CD14-positive monocyte (primary cell): ENCODE data around the gene TMEM53. TPM values are rescaled to one million over a fixed set of nuclear protein-coding genes. Genes with fewer than 3 reads are reported as not detected.

ENCODE experiments used
- DNase-seq, 3 donors: peaks; one replicate each; pipeline ENCODE4 v3.0.0-alpha.2; 2011 to 2022
- H2AFZ ChIP-seq: 2 replicates; pipeline ENCODE4 v1.6.0; 2012; ENCODE audit warnings: mild to moderate bottlenecking, low read depth, low read length, inconsistent platforms; ENCODE audit not compliant: insufficient read depth, poor library complexity, severe bottlenecking
- H3K27ac ChIP-seq, 2 donors: 1 replicate in 1 of 2; 2 replicates in 1 of 2; pipeline ENCODE4 v1.5.1; 2012 to 2013; ENCODE audit warnings: low read length in 2 of 2, control low read depth in 1 of 2, inconsistent platforms in 1 of 2, low read depth in 1 of 2, mild to moderate bottlenecking in 1 of 2
- H3K27me3 ChIP-seq, 2 donors: one replicate each; pipeline versions ENCODE4 v1.6.0 to v1.6.1; 2011 to 2013; ENCODE audit warnings: low read length in 2 of 2; ENCODE audit not compliant: control insufficient read depth in 2 of 2, insufficient read depth in 2 of 2
- H3K36me3 ChIP-seq, 2 donors: replicated peaks in 1 of 2; 1 replicate in 1 of 2; 2 replicates in 1 of 2; pipeline versions ENCODE4 v1.5.1 to v1.6.1; 2012 to 2013; ENCODE audit warnings: low read length in 2 of 2, control low read depth in 1 of 2, inconsistent platforms in 1 of 2, mild to moderate bottlenecking in 1 of 2; ENCODE audit not compliant: insufficient read depth in 2 of 2, control insufficient read depth in 1 of 2
- H3K4me1 ChIP-seq, 2 donors: 1 replicate in 1 of 2; 2 replicates in 1 of 2; pipeline versions ENCODE4 v1.5.1 to v1.6.1; 2012 to 2013; ENCODE audit warnings: low read length in 2 of 2, control low read depth in 1 of 2, inconsistent platforms in 1 of 2, mild to moderate bottlenecking in 1 of 2, moderate library complexity in 1 of 2; ENCODE audit not compliant: insufficient read depth in 2 of 2, control insufficient read depth in 1 of 2
- H3K4me2 ChIP-seq: replicated peaks from 2 replicates; pipeline ENCODE3; 2012; ENCODE audit warnings: low read length, moderate library complexity, mild to moderate bottlenecking; ENCODE audit not compliant: poor library complexity, severe bottlenecking; ENCODE audit errors: extremely low read depth
- H3K4me3 ChIP-seq, 3 experiments: fragments of 200-600 bp in 1 of 3; sonication (generic) in 1 of 3; replicated peaks in 1 of 3; 1 replicate in 2 of 3; 2 replicates in 1 of 3; pipeline ENCODE4 v1.5.1; 2011 to 2013; ENCODE audit warnings: low read length in 3 of 3, mild to moderate bottlenecking in 3 of 3, control low read depth in 2 of 3, low read depth in 2 of 3, inconsistent platforms in 1 of 3, moderate library complexity in 1 of 3
- H3K79me2 ChIP-seq: 2 replicates; pipeline ENCODE4 v1.6.0; 2012; ENCODE audit warnings: mild to moderate bottlenecking, control low read depth, inconsistent platforms, low read length, moderate library complexity; ENCODE audit not compliant: insufficient read depth
- H3K9ac ChIP-seq: 2 replicates; pipeline ENCODE4 v1.6.0; 2017; ENCODE audit warnings: low read length, mild to moderate bottlenecking; ENCODE audit not compliant: insufficient read depth, poor library complexity, severe bottlenecking
- H3K9me3 ChIP-seq, 2 donors: replicated peaks in 1 of 2; 1 replicate in 1 of 2; 2 replicates in 1 of 2; pipeline versions ENCODE4 v1.5.1 to v1.6.1; 2012 to 2013; ENCODE audit warnings: low read length in 2 of 2, control low read depth in 1 of 2; ENCODE audit not compliant: control insufficient read depth in 1 of 2, insufficient read depth in 1 of 2
- H4K20me1 ChIP-seq: 2 replicates; pipeline ENCODE4 v1.6.0; 2012; ENCODE audit warnings: mild to moderate bottlenecking, low read length, control low read depth, moderate library complexity; ENCODE audit not compliant: insufficient read depth
- H3K27ac Mint-ChIP-seq, 7 donors: one replicate each; pipeline ENCODE4 v1.8.0; 2020; ENCODE audit warnings: mild to moderate bottlenecking in 7 of 7, mixed read lengths in 7 of 7, moderate library complexity in 6 of 7, inconsistent platforms in 2 of 7
- H3K27me3 Mint-ChIP-seq, 3 donors: one replicate each; pipeline ENCODE4 v1.8.0; 2021 to 2022; ENCODE audit warnings: low read depth in 3 of 3, mild to moderate bottlenecking in 3 of 3, mixed read lengths in 3 of 3, moderate library complexity in 3 of 3, inconsistent platforms in 1 of 3
- H3K36me3 Mint-ChIP-seq, 2 donors: one replicate each; pipeline ENCODE4 v1.8.0; 2020; ENCODE audit warnings: mixed read lengths in 2 of 2, inconsistent platforms in 1 of 2, mild to moderate bottlenecking in 1 of 2
- H3K4me1 Mint-ChIP-seq: one replicate; pipeline ENCODE4 v1.8.0; 2020; ENCODE audit warnings: mild to moderate bottlenecking, mixed read lengths
- H3K4me3 Mint-ChIP-seq, 2 donors: one replicate each; pipeline ENCODE4 v1.8.0; 2020; ENCODE audit warnings: mild to moderate bottlenecking in 2 of 2, mixed read lengths in 2 of 2, moderate library complexity in 1 of 2
- H3K9me3 Mint-ChIP-seq, 7 donors: one replicate each; pipeline ENCODE4 v1.8.0; 2020 to 2022; ENCODE audit warnings: mixed read lengths in 7 of 7, mild to moderate bottlenecking in 6 of 7, moderate library complexity in 6 of 7, inconsistent platforms in 2 of 7
- WGBS: methylation state at CpG from one replicate; pipeline ENCODE4 v1.1.5; 2013; ENCODE audit warnings: missing lambda C conversion rate; ENCODE audit not compliant: insufficient coverage; 5-methylcytosine and 5-hydroxymethylcytosine counted together
- intact Hi-C, 2 donors: fragments of 100-400 bp; cut with micrococcal nuclease; formaldehyde crosslinking; loops; one replicate each; pipeline versions ENCODE4 v1.15.0 to v1.15.1; 2023
- polyA plus RNA-seq, 3 donors: library from polyadenylated mRNA; depleted of rRNA in 1 of 3; unstranded in 2 of 3; stranded (reverse) in 1 of 3; fragments of 300-500 nt in 2 of 3; fragments of >200 nt in 1 of 3; fragmentation: Illumina TruSeq in 2 of 3; gene quantifications; 1 replicate in 2 of 3; 2 replicates in 1 of 3; pipeline ENCODE4 v1.2.3, GENCODE V29; 2012 to 2021
- TF ChIP-seq, protein P1 (sequence below): fragments of 200-600 bp; IDR thresholded peaks from one replicate; pipeline ENCODE4 v1.8.0; 2022; ENCODE audit warnings: antibody characterized with exemption, mild to moderate bottlenecking

Gene TMEM53
- polyA plus RNA-seq, 3 donors = 4.8 to 8.8 (median 8.6) TPM

DNA sequence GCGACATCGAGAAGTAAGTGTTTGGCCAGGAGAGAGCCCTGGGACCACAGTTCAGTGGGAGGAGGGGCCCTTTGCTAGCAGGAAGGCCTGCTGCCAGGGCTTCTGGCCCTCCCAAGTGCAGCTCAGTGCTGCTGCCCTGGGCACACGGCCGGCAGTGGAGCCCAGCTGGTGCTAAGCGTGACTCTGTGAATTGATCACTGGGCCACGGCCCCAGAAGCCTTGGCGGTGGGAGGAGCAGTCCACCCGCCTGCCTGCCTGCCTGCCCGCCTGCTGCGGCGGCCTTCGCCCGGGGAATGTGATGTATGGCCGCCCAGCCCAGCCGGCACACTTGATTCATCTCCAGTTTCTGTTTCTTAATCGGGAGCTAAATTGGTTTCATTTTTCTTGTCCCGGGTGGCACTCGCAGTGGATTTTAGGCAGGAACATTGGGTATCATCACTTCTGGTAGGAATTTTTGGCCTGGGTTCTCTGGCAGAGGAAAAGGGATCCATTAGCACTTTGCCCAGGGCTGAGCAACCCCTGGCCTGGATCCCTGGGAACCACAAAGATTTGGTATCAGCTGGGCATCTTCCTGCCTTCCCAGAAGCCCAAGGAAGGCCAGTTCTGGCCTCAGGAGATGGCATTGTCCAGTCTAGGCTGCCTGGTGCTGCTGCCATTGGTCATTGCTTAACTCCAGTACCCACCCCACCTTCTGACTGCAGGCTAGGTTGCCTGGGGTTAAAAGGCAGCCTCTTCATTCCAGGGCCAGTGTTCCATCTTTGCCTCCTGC is 28.6 kb downstream of the TMEM53 start:
- no peak for DNase-seq
- Histone ChIP-seq H4K20me1 (peaks cover 82% of the 10 kb centered on the region), H3K9me3 (no peaks in the 10 kb centered on the region), H3K4me3 (no peak overlapping the region), H3K4me2 (no peak overlapping the region), H3K9ac (no peak overlapping the region), H2AFZ (no peak overlapping the region), H3K79me2 (peaks cover 27% of the 10 kb centered on the region), H3K27ac (no peak overlapping the region), H3K27me3 (no peaks in the 10 kb centered on the region), H3K4me1 (no peaks in the 10 kb centered on the region), H3K36me3 (peaks cover 100% of the 10 kb centered on the region in 2 donors)
- TF ChIP-seq, protein P1, sequence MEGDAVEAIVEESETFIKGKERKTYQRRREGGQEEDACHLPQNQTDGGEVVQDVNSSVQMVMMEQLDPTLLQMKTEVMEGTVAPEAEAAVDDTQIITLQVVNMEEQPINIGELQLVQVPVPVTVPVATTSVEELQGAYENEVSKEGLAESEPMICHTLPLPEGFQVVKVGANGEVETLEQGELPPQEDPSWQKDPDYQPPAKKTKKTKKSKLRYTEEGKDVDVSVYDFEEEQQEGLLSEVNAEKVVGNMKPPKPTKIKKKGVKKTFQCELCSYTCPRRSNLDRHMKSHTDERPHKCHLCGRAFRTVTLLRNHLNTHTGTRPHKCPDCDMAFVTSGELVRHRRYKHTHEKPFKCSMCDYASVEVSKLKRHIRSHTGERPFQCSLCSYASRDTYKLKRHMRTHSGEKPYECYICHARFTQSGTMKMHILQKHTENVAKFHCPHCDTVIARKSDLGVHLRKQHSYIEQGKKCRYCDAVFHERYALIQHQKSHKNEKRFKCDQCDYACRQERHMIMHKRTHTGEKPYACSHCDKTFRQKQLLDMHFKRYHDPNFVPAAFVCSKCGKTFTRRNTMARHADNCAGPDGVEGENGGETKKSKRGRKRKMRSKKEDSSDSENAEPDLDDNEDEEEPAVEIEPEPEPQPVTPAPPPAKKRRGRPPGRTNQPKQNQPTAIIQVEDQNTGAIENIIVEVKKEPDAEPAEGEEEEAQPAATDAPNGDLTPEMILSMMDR = no peak
- Mint-ChIP-seq H3K27ac (peak overlapping the region in 3 of 7 donors; percentile 53 to 70 (median 63)), H3K4me1 (peaks cover 1% of the 10 kb centered on the region), H3K4me3 (no peak overlapping the region), H3K36me3 (peaks cover 97 to 100% of the 10 kb centered on the region in 2 donors), H3K9me3 (no peaks in the 10 kb centered on the region), H3K27me3 (no peaks in the 10 kb centered on the region)
- intact Hi-C loops = no loop called here
- 97% methylated on average over 18 of the region's 18 CpGs for WGBS

DNA sequence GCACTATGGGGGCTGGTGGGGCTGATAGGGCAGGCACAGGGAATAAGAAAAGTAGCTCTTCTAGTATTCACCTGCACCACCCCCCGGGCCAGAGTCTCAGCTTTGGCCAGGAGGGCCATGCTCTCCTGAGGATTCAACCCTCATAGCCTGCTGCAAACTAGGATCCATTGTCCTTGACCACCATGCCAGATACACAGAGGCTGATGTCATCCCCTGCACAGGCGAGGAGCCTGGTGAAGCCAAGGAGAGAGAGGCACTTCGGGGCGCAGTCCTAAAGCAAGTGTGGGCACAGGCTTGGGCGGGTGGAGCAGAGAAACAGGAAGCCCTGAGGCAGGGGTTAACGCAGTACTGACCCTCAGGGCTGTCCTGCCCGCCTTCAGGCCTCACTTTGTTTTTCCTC is 29.5 kb downstream of the TMEM53 start:
- H3K36me3 ChIP-seq = peaks cover 100% of the 10 kb centered on the region in 2 donors
- intact Hi-C loops = no loop called here
- H3K4me3 ChIP-seq = no peak overlapping the region
- Mint-ChIP-seq H3K9me3 (no peaks in the 10 kb centered on the region), H3K27ac (peak overlapping the region in 2 of 7 donors; percentile 7 to 75), H3K27me3 (no peaks in the 10 kb centered on the region), H3K36me3 (peaks cover 94 to 100% of the 10 kb centered on the region in 2 donors), H3K4me3 (no peak overlapping the region), H3K4me1 (peaks cover 1% of the 10 kb centered on the region)
- no peak overlapping the region for H2AFZ ChIP-seq
- no peak for DNase-seq
- H3K4me1 ChIP-seq = no peaks in the 10 kb centered on the region
- H3K9me3 ChIP-seq = no peaks in the 10 kb centered on the region
- H4K20me1 ChIP-seq = peaks cover 90% of the 10 kb centered on the region
- H3K4me2 ChIP-seq = no peak overlapping the region
- H3K27ac ChIP-seq = no peak overlapping the region
- TF ChIP-seq, protein P1 = no peak
- peaks cover 30% of the 10 kb centered on the region for H3K79me2 ChIP-seq
- H3K27me3 ChIP-seq = no peaks in the 10 kb centered on the region
- H3K9ac ChIP-seq = no peak overlapping the region
- 92% methylated on average over 2 of the region's 7 CpGs for WGBS
